ENCODE measurements around the gene CD46. TPM values are rescaled to one million over a fixed set of nuclear protein-coding genes. Genes with fewer than 3 reads are reported as not detected.

The CD46 gene
- total RNA-seq, 1 experiment from 2014 or later: 91.4 TPM

DNA sequence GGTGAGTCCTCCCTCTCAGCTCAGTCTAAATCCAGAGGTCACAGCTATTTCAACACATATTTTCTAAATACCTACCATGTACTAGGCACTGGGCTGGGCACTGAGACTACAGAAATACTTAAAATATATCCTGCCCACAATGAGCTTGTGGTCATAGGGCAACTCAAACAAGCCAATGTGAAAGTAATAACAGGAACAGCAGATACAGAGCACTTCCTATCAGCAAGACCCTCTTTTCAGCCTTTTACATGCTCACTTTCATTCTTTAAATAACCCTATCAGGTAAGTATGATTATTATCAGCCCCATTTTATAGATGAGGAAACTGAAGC, 87.2 kb downstream of the CD46 start:
- ChIA-PET POLR2A (ENCODE audit: low non-redundant PET) (no interaction called here), CTCF (no interaction called here)
- no peak overlapping the region for H3K27ac ChIP-seq (ENCODE audit: low read depth, low read length, poor library complexity, severe bottlenecking)
- H3K36me3 ChIP-seq (ENCODE audit: insufficient read depth, low read length, poor library complexity, severe bottlenecking): no peaks in the 10 kb centered on the region
- H3K9me3 ChIP-seq (ENCODE audit: low read depth, low read length, poor library complexity, severe bottlenecking): no peaks in the 10 kb centered on the region
- no peak overlapping the region for H3K4me3 ChIP-seq (ENCODE audit: low read depth, low read length, poor library complexity, severe bottlenecking)
- intact Hi-C loops (cut with micrococcal nuclease; ENCODE audit: unreplicated experiment): no loop called here
- H3K4me1 ChIP-seq (ENCODE audit: insufficient read depth, low read length, poor library complexity, severe bottlenecking): no peaks in the 10 kb centered on the region
- H3K27me3 ChIP-seq (replicated peaks; ENCODE audit: insufficient read depth, low read depth, low read length, poor library complexity): no peaks in the 10 kb centered on the region
- BruUV-seq (replicated peaks): no TSS peak
- TF ChIP-seq EZH2 (IDR thresholded peaks at IDR 0.05; ENCODE audit: borderline replicate concordance, low read depth, low read length, poor library complexity, severe bottlenecking) (no peak), CTCF (conservative IDR thresholded peaks at IDR 0.05; ENCODE audit: low read depth, low read length) (no peak)
- no peak for DNase-seq (ENCODE audit: low spot score)

- ChIA-PET POLR2A (ENCODE audit: low non-redundant PET) (no interaction called here), CTCF (no interaction called here)
- Histone ChIP-seq H3K27me3 (replicated peaks; ENCODE audit: insufficient read depth, low read depth, low read length, poor library complexity) (no peaks in the 10 kb centered on the region), H3K36me3 (ENCODE audit: insufficient read depth, low read length, poor library complexity, severe bottlenecking) (no peaks in the 10 kb centered on the region), H3K4me1 (ENCODE audit: insufficient read depth, low read length, poor library complexity, severe bottlenecking) (no peaks in the 10 kb centered on the region), H3K27ac (ENCODE audit: low read depth, low read length, poor library complexity, severe bottlenecking) (no peak overlapping the region), H3K9me3 (ENCODE audit: low read depth, low read length, poor library complexity, severe bottlenecking) (no peaks in the 10 kb centered on the region), H3K4me3 (ENCODE audit: low read depth, low read length, poor library complexity, severe bottlenecking) (no peak overlapping the region)
- intact Hi-C loops (cut with micrococcal nuclease; ENCODE audit: unreplicated experiment): no loop called here
- BruUV-seq (replicated peaks): no TSS peak
- TF ChIP-seq CTCF (conservative IDR thresholded peaks at IDR 0.05; ENCODE audit: low read depth, low read length) (no peak), EZH2 (IDR thresholded peaks at IDR 0.05; ENCODE audit: borderline replicate concordance, low read depth, low read length, poor library complexity, severe bottlenecking) (no peak)
- no peak for DNase-seq (ENCODE audit: low spot score)
Measured at GRCh38 chr1:207840380-207840779, 88.5 kb downstream of the CD46 start.

GRCh38 chr1:207841293-207841692, 89.4 kb downstream of the CD46 start:
- no peak overlapping the region for H3K4me3 ChIP-seq (ENCODE audit: low read depth, low read length, poor library complexity, severe bottlenecking)
- H3K4me1 ChIP-seq (ENCODE audit: insufficient read depth, low read length, poor library complexity, severe bottlenecking): no peaks in the 10 kb centered on the region
- H3K27me3 ChIP-seq (replicated peaks; ENCODE audit: insufficient read depth, low read depth, low read length, poor library complexity): no peaks in the 10 kb centered on the region
- CTCF ChIA-PET: no interaction called here
- BruUV-seq (replicated peaks): no TSS peak
- no peaks in the 10 kb centered on the region for H3K9me3 ChIP-seq (ENCODE audit: low read depth, low read length, poor library complexity, severe bottlenecking)
- no peak for DNase-seq (ENCODE audit: low spot score)
- intact Hi-C loops (cut with micrococcal nuclease; ENCODE audit: unreplicated experiment): no loop called here
- no peak for TF ChIP-seq EZH2 (IDR thresholded peaks at IDR 0.05; ENCODE audit: borderline replicate concordance, low read depth, low read length, poor library complexity, severe bottlenecking)
- no peak for TF ChIP-seq CTCF (conservative IDR thresholded peaks at IDR 0.05; ENCODE audit: low read depth, low read length)
- no peak overlapping the region for H3K27ac ChIP-seq (ENCODE audit: low read depth, low read length, poor library complexity, severe bottlenecking)
- POLR2A ChIA-PET (ENCODE audit: low non-redundant PET): no interaction called here
- H3K36me3 ChIP-seq (ENCODE audit: insufficient read depth, low read length, poor library complexity, severe bottlenecking): no peaks in the 10 kb centered on the region
